Neutrophil (primary cell): ENCODE results near the gene DEFB132.
A peak's percentile ranks its signal among the peaks of the same experiment; 100 is the strongest.

ENCODE experiments used
- H3K27ac ChIP-seq: fragments of 200-600 bp; sonication (generic); 2 replicates; pipeline ENCODE4 v1.5.1; 2016; ENCODE audit warnings: mild to moderate bottlenecking, moderate library complexity
- H3K27me3 ChIP-seq: fragments of 200-600 bp; sonication (generic); 2 replicates; pipeline ENCODE4 v1.6.0; 2016; ENCODE audit warnings: mild to moderate bottlenecking
- H3K36me3 ChIP-seq: fragments of 200-600 bp; sonication (generic); 2 replicates; pipeline ENCODE4 v1.5.1; 2017
- H3K4me1 ChIP-seq, 2 experiments: fragments of 200-600 bp in 1 of 2; sonication (generic) in 1 of 2; 1 replicate in 1 of 2; 2 replicates in 1 of 2; pipeline versions ENCODE4 v1.5.1 to v1.6.1; 2013 to 2016; ENCODE audit warnings: low read depth in 1 of 2, low read length in 1 of 2, mild to moderate bottlenecking in 1 of 2, moderate library complexity in 1 of 2; ENCODE audit not compliant: control insufficient read depth in 1 of 2, insufficient read depth in 1 of 2
- H3K4me3 ChIP-seq, 2 experiments: fragments of 200-600 bp in 1 of 2; sonication (generic) in 1 of 2; 1 replicate in 1 of 2; 2 replicates in 1 of 2; pipeline ENCODE4 v1.5.1; 2013 to 2016; ENCODE audit warnings: low read depth in 1 of 2, low read length in 1 of 2, mild to moderate bottlenecking in 1 of 2, moderate library complexity in 1 of 2
- H3K9me3 ChIP-seq: fragments of 200-600 bp; sonication (generic); 2 replicates; pipeline ENCODE4 v1.5.1; 2016
- TF ChIP-seq, protein P1 (sequence below): fragments of 200-600 bp; sonication (generic); IDR thresholded peaks from 2 replicates; pipeline ENCODE4 v1.5.1; 2016; ENCODE audit warnings: antibody characterized with exemption

The DEFB132 gene

DNA sequence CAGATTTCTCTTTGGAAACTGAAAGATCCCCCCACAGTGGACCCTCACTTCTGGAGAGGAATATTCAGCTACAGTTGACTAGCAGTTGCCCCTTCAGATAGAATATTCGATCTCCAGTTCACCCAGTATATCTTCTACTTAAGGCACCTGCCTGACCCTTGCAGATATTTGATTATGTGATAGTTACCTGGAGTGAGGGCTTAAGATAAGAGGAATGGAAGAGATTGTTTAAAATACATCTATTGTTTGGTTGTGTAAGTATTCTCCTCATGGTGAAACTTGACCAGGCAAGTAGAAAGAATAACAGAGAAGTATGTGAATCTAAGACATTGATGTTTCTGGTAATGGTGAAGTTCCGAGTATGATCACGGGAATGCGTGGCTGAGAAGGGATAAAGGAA lies 38.3 kb downstream of the DEFB132 start:
- Histone ChIP-seq H3K27me3 (no peaks in the 10 kb centered on the region), H3K4me3 (no peak overlapping the region), H3K27ac (no peak overlapping the region), H3K4me1 (peaks cover 60 to 65% of the 10 kb centered on the region in 2 experiments), H3K9me3 (no peaks in the 10 kb centered on the region), H3K36me3 (no peaks in the 10 kb centered on the region)
- TF ChIP-seq, protein P1, sequence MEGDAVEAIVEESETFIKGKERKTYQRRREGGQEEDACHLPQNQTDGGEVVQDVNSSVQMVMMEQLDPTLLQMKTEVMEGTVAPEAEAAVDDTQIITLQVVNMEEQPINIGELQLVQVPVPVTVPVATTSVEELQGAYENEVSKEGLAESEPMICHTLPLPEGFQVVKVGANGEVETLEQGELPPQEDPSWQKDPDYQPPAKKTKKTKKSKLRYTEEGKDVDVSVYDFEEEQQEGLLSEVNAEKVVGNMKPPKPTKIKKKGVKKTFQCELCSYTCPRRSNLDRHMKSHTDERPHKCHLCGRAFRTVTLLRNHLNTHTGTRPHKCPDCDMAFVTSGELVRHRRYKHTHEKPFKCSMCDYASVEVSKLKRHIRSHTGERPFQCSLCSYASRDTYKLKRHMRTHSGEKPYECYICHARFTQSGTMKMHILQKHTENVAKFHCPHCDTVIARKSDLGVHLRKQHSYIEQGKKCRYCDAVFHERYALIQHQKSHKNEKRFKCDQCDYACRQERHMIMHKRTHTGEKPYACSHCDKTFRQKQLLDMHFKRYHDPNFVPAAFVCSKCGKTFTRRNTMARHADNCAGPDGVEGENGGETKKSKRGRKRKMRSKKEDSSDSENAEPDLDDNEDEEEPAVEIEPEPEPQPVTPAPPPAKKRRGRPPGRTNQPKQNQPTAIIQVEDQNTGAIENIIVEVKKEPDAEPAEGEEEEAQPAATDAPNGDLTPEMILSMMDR = no peak

DNA sequence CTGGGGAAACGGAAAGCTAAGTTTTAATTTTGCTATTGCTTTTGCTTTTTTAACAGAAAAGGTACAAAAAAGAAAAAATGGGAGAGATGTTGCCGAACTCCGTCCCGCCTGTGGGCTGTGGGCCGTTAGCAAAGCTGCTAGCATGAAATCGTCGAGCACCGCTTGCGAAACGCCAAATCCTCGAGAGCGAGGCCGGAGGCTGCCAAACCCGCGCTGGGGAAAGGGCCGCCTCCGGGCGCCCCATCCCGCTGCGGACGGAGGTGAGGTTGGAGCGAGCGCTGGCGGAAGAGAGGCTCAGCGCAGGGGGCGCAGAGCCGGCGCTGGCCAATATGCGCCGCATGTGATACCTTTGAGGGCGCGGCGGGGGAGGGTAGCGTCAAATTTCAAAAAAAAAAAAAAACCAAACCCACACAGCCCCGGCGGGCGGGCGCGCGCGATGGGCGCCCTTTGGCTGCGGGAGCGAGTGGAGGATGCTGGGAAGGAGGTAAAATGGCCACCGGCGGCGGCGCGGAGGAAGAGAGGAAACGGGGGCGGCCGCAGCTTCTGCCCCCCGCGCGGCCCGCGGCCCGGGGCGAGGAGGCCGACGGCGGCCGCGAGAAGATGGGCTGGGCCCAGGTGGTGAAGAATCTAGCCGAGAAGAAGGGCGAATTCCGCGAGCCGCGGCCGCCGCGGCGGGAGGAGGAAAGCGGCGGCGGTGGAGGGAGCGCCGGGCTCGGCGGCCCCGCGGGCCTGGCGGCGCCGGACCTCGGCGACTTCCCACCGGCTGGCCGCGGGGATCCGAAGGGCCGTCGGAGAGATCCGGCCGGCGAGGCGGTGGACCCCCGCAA lies 39.8 kb downstream of the DEFB132 start, which contains the start of gene ZCCHC3:
ZCCHC3 (plus strand) TSS at position 473 of the 827 bp plus-strand sequence; CDS start at position 490, 17 bp downstream.
- peak within 1 kb of the TSS; percentile 92 for H3K27ac ChIP-seq
- no peaks in the 10 kb centered on the region for H3K9me3 ChIP-seq
- H3K4me1 ChIP-seq = peaks cover 50% of the 10 kb centered on the region in 2 experiments
- H3K36me3 ChIP-seq = peaks cover 3% of the 10 kb centered on the region
- TF ChIP-seq, protein P1 = peak; percentile 12
- peak within 1 kb of the TSS; percentile 85 to 91 for H3K4me3 ChIP-seq
- no peaks in the 10 kb centered on the region for H3K27me3 ChIP-seq

- Histone ChIP-seq H3K4me1 (peaks cover 41 to 42% of the 10 kb centered on the region in 2 experiments), H3K9me3 (no peaks in the 10 kb centered on the region), H3K27ac (peak overlapping the region; percentile 92), H3K27me3 (no peaks in the 10 kb centered on the region), H3K36me3 (peaks cover 3% of the 10 kb centered on the region), H3K4me3 (peak overlapping the region; percentile 85 to 91)
- TF ChIP-seq, protein P1 = no peak
These were observed 40.6 kb downstream of the DEFB132 start for GRCh38 chr20:297925-298775.

DNA sequence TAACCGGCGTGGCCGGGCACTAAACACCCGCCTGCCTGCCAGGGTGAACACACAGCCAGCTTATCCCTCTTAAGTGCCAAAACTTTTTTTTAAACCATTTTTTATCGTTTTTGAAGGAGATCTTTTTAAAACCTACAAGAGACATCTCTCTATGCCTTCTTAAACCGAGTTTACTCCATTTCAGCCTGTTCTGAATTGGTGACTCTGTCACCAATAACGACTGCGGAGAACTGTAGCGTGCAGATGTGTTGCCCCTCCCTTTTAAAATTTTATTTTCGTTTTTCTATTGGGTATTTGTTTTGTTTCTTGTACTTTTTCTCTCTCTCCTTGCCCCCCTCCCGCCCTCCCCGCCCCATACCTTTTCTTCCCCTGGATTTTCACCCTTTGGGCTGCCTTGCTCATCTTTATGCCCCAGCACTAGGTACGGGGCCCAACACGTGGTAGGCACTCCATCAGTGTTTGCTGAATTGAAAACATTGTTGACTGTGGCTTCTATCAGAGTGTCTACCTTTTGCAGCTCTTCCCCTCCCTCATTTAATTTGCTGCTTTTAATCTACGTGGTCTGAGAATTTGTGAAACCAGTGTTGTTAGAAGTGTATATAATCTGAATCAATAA lies 41.4 kb downstream of the DEFB132 start:
- TF ChIP-seq, protein P1 = no peak
- H3K27me3 ChIP-seq = no peaks in the 10 kb centered on the region
- peaks cover 3% of the 10 kb centered on the region for H3K36me3 ChIP-seq
- peak overlapping the region; percentile 92 for H3K27ac ChIP-seq
- H3K4me1 ChIP-seq = peaks cover 35 to 37% of the 10 kb centered on the region in 2 experiments
- no peaks in the 10 kb centered on the region for H3K9me3 ChIP-seq
- peak overlapping the region; percentile 85 to 91 for H3K4me3 ChIP-seq

GRCh38 chr20:300345-300990 lies 42.9 kb downstream of the DEFB132 start:
- no peaks in the 10 kb centered on the region for H3K27me3 ChIP-seq
- H3K4me3 ChIP-seq = no peak overlapping the region
- peaks cover 3% of the 10 kb centered on the region for H3K36me3 ChIP-seq
- TF ChIP-seq, protein P1 = no peak
- peaks cover 34 to 37% of the 10 kb centered on the region in 2 experiments for H3K4me1 ChIP-seq
- H3K27ac ChIP-seq = peak overlapping the region; percentile 3
- H3K9me3 ChIP-seq = no peaks in the 10 kb centered on the region
